CD4-positive, alpha-beta T cell treated with Interleukin-6 for 4 hours (primary cell): Measurements from ENCODE around the gene ADARB1.

Source experiments
- DNase-seq: peaks from one replicate; pipeline ENCODE4 v3.0.0-alpha.2; 2020; ENCODE audit warnings: mixed read lengths

Gene ADARB1

GRCh38 chr21:45097827-45098387 lies 23.5 kb downstream of the ADARB1 start:
- DNase-seq, result no peak

- no peak for DNase-seq
Observed at GRCh38 chr21:45098867-45099266, 24.5 kb downstream of the ADARB1 start.

- no peak for DNase-seq
Observed at GRCh38 chr21:45099571-45099970, 25.2 kb downstream of the ADARB1 start.

- no peak for DNase-seq
Observed at GRCh38 chr21:45100866-45101265, 26.5 kb downstream of the ADARB1 start.

- DNase-seq, result no peak
Observed at GRCh38 chr21:45102391-45102932, 28.1 kb downstream of the ADARB1 start.

GRCh38 chr21:45103971-45104520 lies 29.7 kb downstream of the ADARB1 start:
- DNase-seq, result no peak

GRCh38 chr21:45104560-45104959 lies 30.2 kb downstream of the ADARB1 start:
- DNase-seq, result peak; percentile 27

- no peak for DNase-seq
Observed at GRCh38 chr21:45105906-45106485, 31.6 kb downstream of the ADARB1 start.

- no peak for DNase-seq
Observed at GRCh38 chr21:45108034-45108790, 33.8 kb downstream of the ADARB1 start.

GRCh38 chr21:45108808-45109781 lies 34.7 kb downstream of the ADARB1 start:
- peak; percentile 39 for DNase-seq

GRCh38 chr21:45109831-45110492 lies 35.6 kb downstream of the ADARB1 start:
- DNase-seq, result peak; percentile 45

GRCh38 chr21:45110873-45111624 lies 36.7 kb downstream of the ADARB1 start:
- no peak for DNase-seq

- no peak for DNase-seq
Observed at GRCh38 chr21:45111703-45112102, 37.3 kb downstream of the ADARB1 start.

GRCh38 chr21:45112371-45112770 lies 38.0 kb downstream of the ADARB1 start:
- DNase-seq, result no peak

GRCh38 chr21:45113543-45113942 lies 39.2 kb downstream of the ADARB1 start:
- DNase-seq, result no peak

- no peak for DNase-seq
Observed at GRCh38 chr21:45114072-45114471, 39.7 kb downstream of the ADARB1 start.

GRCh38 chr21:45114475-45114874 lies 40.1 kb downstream of the ADARB1 start:
- no peak for DNase-seq

GRCh38 chr21:45115141-45115540 lies 40.8 kb downstream of the ADARB1 start:
- no peak for DNase-seq

GRCh38 chr21:45116066-45116465 lies 41.7 kb downstream of the ADARB1 start:
- no peak for DNase-seq

- no peak for DNase-seq
Observed at GRCh38 chr21:45117314-45117713, 42.9 kb downstream of the ADARB1 start.

GRCh38 chr21:45118099-45118498 lies 43.7 kb downstream of the ADARB1 start:
- no peak for DNase-seq
